Measurements from ENCODE around the gene E2F7. TPM values are rescaled to one million over a fixed set of nuclear protein-coding genes. Genes with fewer than 3 reads are reported as not detected.

Gene E2F7
- total and polyA plus RNA-seq, 2 experiments from 2014 or later = 31.8 to 40.3 TPM

DNA sequence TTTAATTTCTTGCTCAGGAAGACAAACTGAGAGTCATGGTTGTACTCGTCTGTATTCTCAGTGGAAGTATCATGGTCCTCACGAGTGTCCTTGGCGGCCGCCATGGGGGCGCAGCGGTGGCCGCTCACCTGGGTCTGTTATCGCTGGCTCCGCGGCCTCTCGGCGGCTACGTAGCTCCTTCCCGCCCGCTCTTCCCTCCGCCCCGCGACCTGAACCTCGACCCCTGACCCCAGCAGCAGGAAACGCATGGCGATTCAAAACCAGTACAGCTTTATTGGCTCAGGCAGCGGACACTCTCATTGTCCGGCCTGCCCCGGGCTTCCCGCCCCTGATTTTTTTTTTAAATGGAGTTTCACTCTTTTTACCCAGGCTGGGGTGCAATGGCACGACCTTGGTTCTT lies 80.8 kb downstream of the E2F7 start (continued):
- TF ChIP-seq, protein P1, sequence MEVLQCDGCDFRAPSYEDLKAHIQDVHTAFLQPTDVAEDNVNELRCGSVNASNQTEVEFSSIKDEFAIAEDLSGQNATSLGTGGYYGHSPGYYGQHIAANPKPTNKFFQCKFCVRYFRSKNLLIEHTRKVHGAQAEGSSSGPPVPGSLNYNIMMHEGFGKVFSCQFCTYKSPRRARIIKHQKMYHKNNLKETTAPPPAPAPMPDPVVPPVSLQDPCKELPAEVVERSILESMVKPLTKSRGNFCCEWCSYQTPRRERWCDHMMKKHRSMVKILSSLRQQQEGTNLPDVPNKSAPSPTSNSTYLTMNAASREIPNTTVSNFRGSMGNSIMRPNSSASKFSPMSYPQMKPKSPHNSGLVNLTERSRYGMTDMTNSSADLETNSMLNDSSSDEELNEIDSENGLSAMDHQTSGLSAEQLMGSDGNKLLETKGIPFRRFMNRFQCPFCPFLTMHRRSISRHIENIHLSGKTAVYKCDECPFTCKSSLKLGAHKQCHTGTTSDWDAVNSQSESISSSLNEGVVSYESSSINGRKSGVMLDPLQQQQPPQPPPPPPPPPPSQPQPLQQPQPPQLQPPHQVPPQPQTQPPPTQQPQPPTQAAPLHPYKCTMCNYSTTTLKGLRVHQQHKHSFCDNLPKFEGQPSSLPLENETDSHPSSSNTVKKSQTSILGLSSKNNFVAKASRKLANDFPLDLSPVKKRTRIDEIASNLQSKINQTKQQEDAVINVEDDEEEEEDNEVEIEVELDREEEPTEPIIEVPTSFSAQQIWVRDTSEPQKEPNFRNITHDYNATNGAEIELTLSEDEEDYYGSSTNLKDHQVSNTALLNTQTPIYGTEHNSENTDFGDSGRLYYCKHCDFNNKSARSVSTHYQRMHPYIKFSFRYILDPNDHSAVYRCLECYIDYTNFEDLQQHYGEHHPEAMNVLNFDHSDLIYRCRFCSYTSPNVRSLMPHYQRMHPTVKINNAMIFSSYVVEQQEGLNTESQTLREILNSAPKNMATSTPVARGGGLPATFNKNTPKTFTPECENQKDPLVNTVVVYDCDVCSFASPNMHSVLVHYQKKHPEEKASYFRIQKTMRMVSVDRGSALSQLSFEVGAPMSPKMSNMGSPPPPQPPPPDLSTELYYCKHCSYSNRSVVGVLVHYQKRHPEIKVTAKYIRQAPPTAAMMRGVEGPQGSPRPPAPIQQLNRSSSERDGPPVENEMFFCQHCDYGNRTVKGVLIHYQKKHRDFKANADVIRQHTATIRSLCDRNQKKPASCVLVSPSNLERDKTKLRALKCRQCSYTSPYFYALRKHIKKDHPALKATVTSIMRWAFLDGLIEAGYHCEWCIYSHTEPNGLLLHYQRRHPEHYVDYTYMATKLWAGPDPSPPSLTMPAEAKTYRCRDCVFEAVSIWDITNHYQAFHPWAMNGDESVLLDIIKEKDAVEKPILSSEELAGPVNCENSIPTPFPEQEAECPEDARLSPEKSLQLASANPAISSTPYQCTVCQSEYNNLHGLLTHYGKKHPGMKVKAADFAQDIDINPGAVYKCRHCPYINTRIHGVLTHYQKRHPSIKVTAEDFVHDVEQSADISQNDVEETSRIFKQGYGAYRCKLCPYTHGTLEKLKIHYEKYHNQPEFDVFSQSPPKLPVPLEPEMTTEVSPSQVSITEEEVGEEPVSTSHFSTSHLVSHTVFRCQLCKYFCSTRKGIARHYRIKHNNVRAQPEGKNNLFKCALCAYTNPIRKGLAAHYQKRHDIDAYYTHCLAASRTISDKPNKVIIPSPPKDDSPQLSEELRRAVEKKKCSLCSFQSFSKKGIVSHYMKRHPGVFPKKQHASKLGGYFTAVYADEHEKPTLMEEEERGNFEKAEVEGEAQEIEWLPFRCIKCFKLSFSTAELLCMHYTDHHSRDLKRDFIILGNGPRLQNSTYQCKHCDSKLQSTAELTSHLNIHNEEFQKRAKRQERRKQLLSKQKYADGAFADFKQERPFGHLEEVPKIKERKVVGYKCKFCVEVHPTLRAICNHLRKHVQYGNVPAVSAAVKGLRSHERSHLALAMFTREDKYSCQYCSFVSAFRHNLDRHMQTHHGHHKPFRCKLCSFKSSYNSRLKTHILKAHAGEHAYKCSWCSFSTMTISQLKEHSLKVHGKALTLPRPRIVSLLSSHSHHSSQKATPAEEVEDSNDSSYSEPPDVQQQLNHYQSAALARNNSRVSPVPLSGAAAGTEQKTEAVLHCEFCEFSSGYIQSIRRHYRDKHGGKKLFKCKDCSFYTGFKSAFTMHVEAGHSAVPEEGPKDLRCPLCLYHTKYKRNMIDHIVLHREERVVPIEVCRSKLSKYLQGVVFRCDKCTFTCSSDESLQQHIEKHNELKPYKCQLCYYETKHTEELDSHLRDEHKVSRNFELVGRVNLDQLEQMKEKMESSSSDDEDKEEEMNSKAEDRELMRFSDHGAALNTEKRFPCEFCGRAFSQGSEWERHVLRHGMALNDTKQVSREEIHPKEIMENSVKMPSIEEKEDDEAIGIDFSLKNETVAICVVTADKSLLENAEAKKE (CRISPR knock-in tag; IDR thresholded peaks at IDR 0.05) = no peak
- TF ChIP-seq JUNB (IDR thresholded peaks at IDR 0.05; ENCODE audit: unreplicated experiment) (no peak), NANOG (IDR thresholded peaks at IDR 0.05; ENCODE audit: borderline replicate concordance) (no peak), EZH2phosphoT487 (IDR thresholded peaks at IDR 0.05; ENCODE audit: unreplicated experiment) (no peak), EZH2 (IDR thresholded peaks at IDR 0.05; ENCODE audit: low read depth, unreplicated experiment) (no peak), STAT1 (IDR thresholded peaks at IDR 0.05; ENCODE audit: unreplicated experiment) (no peak)

GRCh38 chr12:76983420-76983819 lies 81.9 kb downstream of the E2F7 start:
- no peak for ATAC-seq
- peaks cover 25% of the 10 kb centered on the region for H3K9me3 Mint-ChIP-seq
- no peak overlapping the region for H3K4me3 Mint-ChIP-seq
- Histone ChIP-seq H3K4me1 (ENCODE audit: insufficient read depth) (no peaks in the 10 kb centered on the region), H4K20me1 (replicated peaks; ENCODE audit: insufficient read depth) (no peaks in the 10 kb centered on the region), H3K27me3 (ENCODE audit: insufficient read depth) (no peaks in the 10 kb centered on the region), H3K79me2 (replicated peaks; ENCODE audit: insufficient read depth) (no peaks in the 10 kb centered on the region), H3K36me3 (ENCODE audit: insufficient read depth) (no peaks in the 10 kb centered on the region), H2AFZ (no peak overlapping the region), H3K4me3 (no peak overlapping the region), H3K27ac (ENCODE audit: low read depth) (no peak overlapping the region), H3K4me2 (no peak overlapping the region), H3K9me2 (ENCODE audit: insufficient read depth) (no peaks in the 10 kb centered on the region; the same call in 1 of the 2 replicates), H3F3A (replicated peaks; ENCODE audit: low read depth) (no peaks in the 10 kb centered on the region)
- no peak for DNase-seq (ENCODE audit: low spot score)
- H3K36me3 Mint-ChIP-seq (ENCODE audit: low read depth) = peaks cover 11% of the 10 kb centered on the region; the same call in 1 of the 3 replicates
- H3K27me3 Mint-ChIP-seq (ENCODE audit: insufficient read depth, low read depth, poor library complexity) = peaks cover 2% of the 10 kb centered on the region
- H3K27ac Mint-ChIP-seq = no peak overlapping the region
- H3K4me1 Mint-ChIP-seq = no peaks in the 10 kb centered on the region
- TF ChIP-seq ZNF331 (CRISPR knock-in tag; IDR thresholded peaks at IDR 0.05; ENCODE audit: low read depth) (no peak), EZH2 (IDR thresholded peaks at IDR 0.05; ENCODE audit: low read depth, unreplicated experiment) (no peak), POLR2AphosphoS5 (IDR thresholded peaks at IDR 0.05; ENCODE audit: low read depth) (no peak), STAT1 (IDR thresholded peaks at IDR 0.05; ENCODE audit: unreplicated experiment) (no peak), NANOG (IDR thresholded peaks at IDR 0.05; ENCODE audit: borderline replicate concordance) (no peak), JUNB (IDR thresholded peaks at IDR 0.05; ENCODE audit: unreplicated experiment) (no peak), CREB1 (CRISPR knock-in tag; IDR thresholded peaks at IDR 0.05; ENCODE audit: low read depth) (no peak), EZH2phosphoT487 (IDR thresholded peaks at IDR 0.05; ENCODE audit: unreplicated experiment) (no peak)
- TF ChIP-seq, protein P2, sequence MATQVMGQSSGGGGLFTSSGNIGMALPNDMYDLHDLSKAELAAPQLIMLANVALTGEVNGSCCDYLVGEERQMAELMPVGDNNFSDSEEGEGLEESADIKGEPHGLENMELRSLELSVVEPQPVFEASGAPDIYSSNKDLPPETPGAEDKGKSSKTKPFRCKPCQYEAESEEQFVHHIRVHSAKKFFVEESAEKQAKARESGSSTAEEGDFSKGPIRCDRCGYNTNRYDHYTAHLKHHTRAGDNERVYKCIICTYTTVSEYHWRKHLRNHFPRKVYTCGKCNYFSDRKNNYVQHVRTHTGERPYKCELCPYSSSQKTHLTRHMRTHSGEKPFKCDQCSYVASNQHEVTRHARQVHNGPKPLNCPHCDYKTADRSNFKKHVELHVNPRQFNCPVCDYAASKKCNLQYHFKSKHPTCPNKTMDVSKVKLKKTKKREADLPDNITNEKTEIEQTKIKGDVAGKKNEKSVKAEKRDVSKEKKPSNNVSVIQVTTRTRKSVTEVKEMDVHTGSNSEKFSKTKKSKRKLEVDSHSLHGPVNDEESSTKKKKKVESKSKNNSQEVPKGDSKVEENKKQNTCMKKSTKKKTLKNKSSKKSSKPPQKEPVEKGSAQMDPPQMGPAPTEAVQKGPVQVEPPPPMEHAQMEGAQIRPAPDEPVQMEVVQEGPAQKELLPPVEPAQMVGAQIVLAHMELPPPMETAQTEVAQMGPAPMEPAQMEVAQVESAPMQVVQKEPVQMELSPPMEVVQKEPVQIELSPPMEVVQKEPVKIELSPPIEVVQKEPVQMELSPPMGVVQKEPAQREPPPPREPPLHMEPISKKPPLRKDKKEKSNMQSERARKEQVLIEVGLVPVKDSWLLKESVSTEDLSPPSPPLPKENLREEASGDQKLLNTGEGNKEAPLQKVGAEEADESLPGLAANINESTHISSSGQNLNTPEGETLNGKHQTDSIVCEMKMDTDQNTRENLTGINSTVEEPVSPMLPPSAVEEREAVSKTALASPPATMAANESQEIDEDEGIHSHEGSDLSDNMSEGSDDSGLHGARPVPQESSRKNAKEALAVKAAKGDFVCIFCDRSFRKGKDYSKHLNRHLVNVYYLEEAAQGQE (IDR thresholded peaks at IDR 0.05; ENCODE audit: unreplicated experiment) = no peak
- TF ChIP-seq, protein P3, sequence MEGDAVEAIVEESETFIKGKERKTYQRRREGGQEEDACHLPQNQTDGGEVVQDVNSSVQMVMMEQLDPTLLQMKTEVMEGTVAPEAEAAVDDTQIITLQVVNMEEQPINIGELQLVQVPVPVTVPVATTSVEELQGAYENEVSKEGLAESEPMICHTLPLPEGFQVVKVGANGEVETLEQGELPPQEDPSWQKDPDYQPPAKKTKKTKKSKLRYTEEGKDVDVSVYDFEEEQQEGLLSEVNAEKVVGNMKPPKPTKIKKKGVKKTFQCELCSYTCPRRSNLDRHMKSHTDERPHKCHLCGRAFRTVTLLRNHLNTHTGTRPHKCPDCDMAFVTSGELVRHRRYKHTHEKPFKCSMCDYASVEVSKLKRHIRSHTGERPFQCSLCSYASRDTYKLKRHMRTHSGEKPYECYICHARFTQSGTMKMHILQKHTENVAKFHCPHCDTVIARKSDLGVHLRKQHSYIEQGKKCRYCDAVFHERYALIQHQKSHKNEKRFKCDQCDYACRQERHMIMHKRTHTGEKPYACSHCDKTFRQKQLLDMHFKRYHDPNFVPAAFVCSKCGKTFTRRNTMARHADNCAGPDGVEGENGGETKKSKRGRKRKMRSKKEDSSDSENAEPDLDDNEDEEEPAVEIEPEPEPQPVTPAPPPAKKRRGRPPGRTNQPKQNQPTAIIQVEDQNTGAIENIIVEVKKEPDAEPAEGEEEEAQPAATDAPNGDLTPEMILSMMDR (conservative IDR thresholded peaks at IDR 0.05; ENCODE audit: low read depth in 2 of 2) = no peak

All from GM23338 (cell line).